SK-N-SH treated with all-trans-retinoic acid at 6 μM for 48 hours (cell line): ENCODE measurements around the gene AP5Z1.

Experiments used
- ARNTL ChIP-seq: fragments of 450-650 bp; formaldehyde crosslinking; IDR thresholded peaks from 2 replicates; pipeline ENCODE4 v1.5.0; 2020; ENCODE audit warnings: low read depth, mild to moderate bottlenecking, moderate library complexity, borderline replicate concordance
- CREB5 ChIP-seq: fragments of 250-450 bp; sonication (Bioruptor Pico); IDR thresholded peaks from 2 replicates; pipeline ENCODE4 v1.5.1; 2020; ENCODE audit warnings: low read depth, mild to moderate bottlenecking, moderate library complexity
- OSR1 ChIP-seq: fragments of 250-450 bp; sonication (Bioruptor Pico); IDR thresholded peaks from 2 replicates; pipeline ENCODE4 v1.8.0; 2022; ENCODE audit warnings: moderate library complexity, mild to moderate bottlenecking, inconsistent platforms
- PATZ1 ChIP-seq: fragments of 250-450 bp; sonication (Bioruptor Pico); IDR thresholded peaks from 2 replicates; pipeline ENCODE4 v1.8.0; 2020; ENCODE audit warnings: mild to moderate bottlenecking, moderate library complexity, borderline replicate concordance
- POU6F1 ChIP-seq: fragments of 250-450 bp; sonication (Bioruptor Pico); IDR thresholded peaks from 2 replicates; pipeline ENCODE4 v1.8.0; 2021; ENCODE audit warnings: low read depth, mild to moderate bottlenecking, moderate library complexity, borderline replicate concordance
- PPARA ChIP-seq: fragments of 250-450 bp; sonication (Bioruptor Pico); IDR thresholded peaks from 2 replicates; pipeline ENCODE4 v1.5.0; 2020; ENCODE audit warnings: mild to moderate bottlenecking, borderline replicate concordance
- RARB ChIP-seq: fragments of 250-450 bp; sonication (Bioruptor Pico); IDR thresholded peaks from 2 replicates; pipeline ENCODE4 v1.8.0; 2021; ENCODE audit warnings: mild to moderate bottlenecking, moderate library complexity
- SNAI2 ChIP-seq: fragments of 250-450 bp; sonication (Bioruptor Pico); IDR thresholded peaks from 2 replicates; pipeline ENCODE4 v1.5.0; 2020; ENCODE audit warnings: mild to moderate bottlenecking, moderate library complexity
- TCF4 ChIP-seq: fragments of 250-450 bp; sonication (Bioruptor Pico); IDR thresholded peaks from 2 replicates; pipeline ENCODE4 v1.8.0; 2021; ENCODE audit warnings: mild to moderate bottlenecking, moderate library complexity, borderline replicate concordance
- TSHZ2 ChIP-seq: fragments of 250-450 bp; sonication (Bioruptor Pico); IDR thresholded peaks from 2 replicates; pipeline ENCODE4 v1.5.0; 2020; ENCODE audit warnings: mild to moderate bottlenecking, moderate library complexity
- ZFP3 ChIP-seq: fragments of 250-450 bp; sonication (Bioruptor Pico); IDR thresholded peaks from 2 replicates; pipeline ENCODE4 v1.5.0; 2020; ENCODE audit warnings: mild to moderate bottlenecking, moderate library complexity
- ZNF565 ChIP-seq: fragments of 450-650 bp; formaldehyde crosslinking; conservative IDR thresholded peaks from 2 replicates; pipeline ENCODE4 v1.5.0; 2020; ENCODE audit warnings: low read depth, mild to moderate bottlenecking, moderate library complexity
- ZNF70 ChIP-seq: fragments of 450-650 bp; formaldehyde crosslinking; IDR thresholded peaks from 2 replicates; pipeline ENCODE4 v1.5.0; 2020; ENCODE audit warnings: mild to moderate bottlenecking, moderate library complexity
- ZNF8 ChIP-seq: fragments of 450-650 bp; formaldehyde crosslinking; IDR thresholded peaks from 2 replicates; pipeline ENCODE4 v1.5.0; 2020; ENCODE audit warnings: mild to moderate bottlenecking, moderate library complexity

GRCh38 chr7:4830176-4830575 is 54.8 kb downstream of the AP5Z1 start:
- TF ChIP-seq TSHZ2 (CRISPR knock-in tag) (no peak), OSR1 (no peak), ZNF70 (CRISPR knock-in tag) (no peak), POU6F1 (CRISPR knock-in tag) (no peak), RARB (no peak), TCF4 (CRISPR knock-in tag) (0 out of 2 replicates have a peak, but pooled peaks have one; percentile 28), ZFP3 (CRISPR knock-in tag) (no peak), PPARA (no peak), ZNF565 (CRISPR knock-in tag) (no peak), CREB5 (CRISPR knock-in tag) (no peak), ARNTL (CRISPR knock-in tag) (no peak), SNAI2 (CRISPR knock-in tag) (no peak), ZNF8 (CRISPR knock-in tag) (no peak), PATZ1 (CRISPR knock-in tag) (no peak)
